H1 (cell line): Measurements from ENCODE around the gene POLR2L.

Source experiments
- BCL11A ChIP-seq, 2 experiments: IDR thresholded peaks; one replicate each; pipeline ENCODE4 v1.6.1; 2011; ENCODE audit warnings: low read depth in 2 of 2, low read length in 2 of 2, mild to moderate bottlenecking in 2 of 2
- CHD1 ChIP-seq: IDR thresholded peaks from 2 replicates; pipeline ENCODE4 v1.6.1; 2012; ENCODE audit warnings: low read depth, low read length, improper control_type of control experiment
- PHF8 ChIP-seq: fragments of 200-600 bp; sonication (generic); conservative IDR thresholded peaks from 2 replicates; pipeline ENCODE4 v1.7.1; 2012; ENCODE audit warnings: low read depth, mild to moderate bottlenecking, inconsistent platforms, low read length, moderate library complexity
- POLR2A ChIP-seq, 2 experiments: IDR thresholded peaks; 1 replicate in 1 of 2; 2 replicates in 1 of 2; pipeline ENCODE4 v1.6.1; 2011; ENCODE audit warnings: low read depth in 2 of 2, low read length in 2 of 2, mild to moderate bottlenecking in 2 of 2; ENCODE audit errors: control extremely low read depth in 1 of 2
- RBBP5 ChIP-seq: IDR thresholded peaks from 2 replicates; pipeline ENCODE4 v1.7.1; 2012; ENCODE audit warnings: low read depth, mild to moderate bottlenecking, inconsistent platforms, low read length, moderate library complexity, borderline replicate concordance
- RFX5 ChIP-seq: IDR thresholded peaks from 2 replicates; pipeline ENCODE4 v1.6.1; 2011; ENCODE audit warnings: low read depth, low read length, improper control_type of control experiment, borderline replicate concordance
- SIN3A ChIP-seq, 2 experiments: IDR thresholded peaks in 1 of 2; conservative IDR thresholded peaks in 1 of 2; 2 replicates each; pipeline ENCODE4 v1.6.1; 2011 to 2012; ENCODE audit warnings: low read length in 2 of 2, improper control_type of control experiment in 1 of 2, low read depth in 1 of 2, mild to moderate bottlenecking in 1 of 2
- TF ChIP-seq, protein P1 (sequence below), 3 experiments: IDR thresholded peaks; 1 replicate in 2 of 3; 2 replicates in 1 of 3; pipeline versions ENCODE4 v1.5.1 to v1.6.1; 2011; ENCODE audit warnings: low read length in 3 of 3, mild to moderate bottlenecking in 3 of 3, inconsistent platforms in 2 of 3, low read depth in 1 of 3, moderate library complexity in 1 of 3; ENCODE audit not compliant: insufficient read depth in 1 of 3; ENCODE audit errors: control extremely low read depth in 1 of 3

GRCh38 chr11:864898-865297 lies 22.6 kb upstream of the POLR2L start:
- no peak for TF ChIP-seq CHD1
- TF ChIP-seq PHF8: no peak
- TF ChIP-seq, protein P1, sequence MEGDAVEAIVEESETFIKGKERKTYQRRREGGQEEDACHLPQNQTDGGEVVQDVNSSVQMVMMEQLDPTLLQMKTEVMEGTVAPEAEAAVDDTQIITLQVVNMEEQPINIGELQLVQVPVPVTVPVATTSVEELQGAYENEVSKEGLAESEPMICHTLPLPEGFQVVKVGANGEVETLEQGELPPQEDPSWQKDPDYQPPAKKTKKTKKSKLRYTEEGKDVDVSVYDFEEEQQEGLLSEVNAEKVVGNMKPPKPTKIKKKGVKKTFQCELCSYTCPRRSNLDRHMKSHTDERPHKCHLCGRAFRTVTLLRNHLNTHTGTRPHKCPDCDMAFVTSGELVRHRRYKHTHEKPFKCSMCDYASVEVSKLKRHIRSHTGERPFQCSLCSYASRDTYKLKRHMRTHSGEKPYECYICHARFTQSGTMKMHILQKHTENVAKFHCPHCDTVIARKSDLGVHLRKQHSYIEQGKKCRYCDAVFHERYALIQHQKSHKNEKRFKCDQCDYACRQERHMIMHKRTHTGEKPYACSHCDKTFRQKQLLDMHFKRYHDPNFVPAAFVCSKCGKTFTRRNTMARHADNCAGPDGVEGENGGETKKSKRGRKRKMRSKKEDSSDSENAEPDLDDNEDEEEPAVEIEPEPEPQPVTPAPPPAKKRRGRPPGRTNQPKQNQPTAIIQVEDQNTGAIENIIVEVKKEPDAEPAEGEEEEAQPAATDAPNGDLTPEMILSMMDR (IDR thresholded peaks at IDR 0.05; ENCODE audit: control extremely low read depth in 1 of 3, insufficient read depth in 1 of 3, low read depth in 1 of 3, low read length in 3 of 3): no peak
- TF ChIP-seq RBBP5: no peak
- TF ChIP-seq POLR2A (IDR thresholded peaks at IDR 0.05; ENCODE audit: control extremely low read depth in 1 of 2, low read depth in 2 of 2, low read length in 2 of 2): no peak
- TF ChIP-seq BCL11A (IDR thresholded peaks at IDR 0.05; ENCODE audit: low read depth in 2 of 2, low read length in 2 of 2): no peak
- no peak for TF ChIP-seq RFX5
- no peak for TF ChIP-seq SIN3A (conservative IDR thresholded peaks at IDR 0.05 in 1 of 2, IDR thresholded peaks at IDR 0.05 in 1 of 2; ENCODE audit: low read depth in 1 of 2, low read length in 2 of 2)
